ENCODE measurements around the gene APOL3.
A peak's percentile ranks its signal among the peaks of the same experiment; 100 is the strongest.

APOL3 gene

DNA sequence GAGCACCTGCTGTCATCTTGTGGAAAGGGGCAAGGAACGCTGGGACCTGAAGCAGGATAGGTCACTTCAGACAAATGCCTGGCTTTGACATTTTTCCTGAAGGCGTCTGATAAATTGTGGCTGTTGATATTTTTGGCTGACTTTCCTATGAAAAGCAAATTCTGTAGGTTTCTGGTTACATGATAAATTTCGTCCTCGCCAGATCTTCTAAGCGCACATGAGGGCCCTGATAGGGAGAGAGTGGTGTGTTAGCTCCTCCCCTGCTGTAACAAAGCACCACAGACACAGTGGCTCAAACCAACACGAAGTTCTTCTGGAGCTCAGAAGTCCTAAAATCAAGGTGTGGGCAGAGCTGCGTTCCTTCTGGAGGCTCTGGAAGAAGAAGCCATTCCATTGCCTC lies 21.5 kb upstream of the APOL3 start:
- no peak for DNase-seq (ENCODE audit: low spot score)
- in situ Hi-C loops (cut with MboI; ENCODE audit: low sequenced_read_pairs, unreplicated experiment), result no loop called here
- TF ChIP-seq, protein P1, sequence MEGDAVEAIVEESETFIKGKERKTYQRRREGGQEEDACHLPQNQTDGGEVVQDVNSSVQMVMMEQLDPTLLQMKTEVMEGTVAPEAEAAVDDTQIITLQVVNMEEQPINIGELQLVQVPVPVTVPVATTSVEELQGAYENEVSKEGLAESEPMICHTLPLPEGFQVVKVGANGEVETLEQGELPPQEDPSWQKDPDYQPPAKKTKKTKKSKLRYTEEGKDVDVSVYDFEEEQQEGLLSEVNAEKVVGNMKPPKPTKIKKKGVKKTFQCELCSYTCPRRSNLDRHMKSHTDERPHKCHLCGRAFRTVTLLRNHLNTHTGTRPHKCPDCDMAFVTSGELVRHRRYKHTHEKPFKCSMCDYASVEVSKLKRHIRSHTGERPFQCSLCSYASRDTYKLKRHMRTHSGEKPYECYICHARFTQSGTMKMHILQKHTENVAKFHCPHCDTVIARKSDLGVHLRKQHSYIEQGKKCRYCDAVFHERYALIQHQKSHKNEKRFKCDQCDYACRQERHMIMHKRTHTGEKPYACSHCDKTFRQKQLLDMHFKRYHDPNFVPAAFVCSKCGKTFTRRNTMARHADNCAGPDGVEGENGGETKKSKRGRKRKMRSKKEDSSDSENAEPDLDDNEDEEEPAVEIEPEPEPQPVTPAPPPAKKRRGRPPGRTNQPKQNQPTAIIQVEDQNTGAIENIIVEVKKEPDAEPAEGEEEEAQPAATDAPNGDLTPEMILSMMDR (IDR thresholded peaks at IDR 0.05; ENCODE audit: borderline replicate concordance, control extremely low read depth, extremely low read depth, insufficient read depth, missing control alignments), result no peak

DNA sequence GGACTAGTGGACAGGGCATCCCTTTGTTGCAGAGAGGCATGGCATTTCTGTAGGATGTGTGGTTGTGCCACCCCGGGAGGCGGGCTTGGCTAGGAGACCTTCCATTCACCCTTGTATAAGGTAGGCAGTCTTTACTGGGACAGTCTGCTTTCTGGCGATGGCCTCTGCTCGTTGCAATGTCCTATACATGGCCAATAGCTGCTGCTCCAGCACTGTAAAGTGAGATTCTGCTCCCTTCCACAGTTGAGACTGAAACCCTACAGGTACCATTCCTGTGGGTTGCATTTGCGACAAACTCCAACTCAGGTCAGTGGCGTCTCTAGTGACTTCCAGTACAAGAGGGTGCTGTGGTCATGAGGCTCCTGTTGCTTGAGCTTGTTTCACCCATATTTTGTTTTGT lies 20.4 kb upstream of the APOL3 start:
- TF ChIP-seq, protein P1 (IDR thresholded peaks at IDR 0.05; ENCODE audit: borderline replicate concordance, control extremely low read depth, extremely low read depth, insufficient read depth, missing control alignments), result no peak
- DNase-seq (ENCODE audit: low spot score), result no peak
- in situ Hi-C loops (cut with MboI; ENCODE audit: low sequenced_read_pairs, unreplicated experiment), result no loop called here

DNA sequence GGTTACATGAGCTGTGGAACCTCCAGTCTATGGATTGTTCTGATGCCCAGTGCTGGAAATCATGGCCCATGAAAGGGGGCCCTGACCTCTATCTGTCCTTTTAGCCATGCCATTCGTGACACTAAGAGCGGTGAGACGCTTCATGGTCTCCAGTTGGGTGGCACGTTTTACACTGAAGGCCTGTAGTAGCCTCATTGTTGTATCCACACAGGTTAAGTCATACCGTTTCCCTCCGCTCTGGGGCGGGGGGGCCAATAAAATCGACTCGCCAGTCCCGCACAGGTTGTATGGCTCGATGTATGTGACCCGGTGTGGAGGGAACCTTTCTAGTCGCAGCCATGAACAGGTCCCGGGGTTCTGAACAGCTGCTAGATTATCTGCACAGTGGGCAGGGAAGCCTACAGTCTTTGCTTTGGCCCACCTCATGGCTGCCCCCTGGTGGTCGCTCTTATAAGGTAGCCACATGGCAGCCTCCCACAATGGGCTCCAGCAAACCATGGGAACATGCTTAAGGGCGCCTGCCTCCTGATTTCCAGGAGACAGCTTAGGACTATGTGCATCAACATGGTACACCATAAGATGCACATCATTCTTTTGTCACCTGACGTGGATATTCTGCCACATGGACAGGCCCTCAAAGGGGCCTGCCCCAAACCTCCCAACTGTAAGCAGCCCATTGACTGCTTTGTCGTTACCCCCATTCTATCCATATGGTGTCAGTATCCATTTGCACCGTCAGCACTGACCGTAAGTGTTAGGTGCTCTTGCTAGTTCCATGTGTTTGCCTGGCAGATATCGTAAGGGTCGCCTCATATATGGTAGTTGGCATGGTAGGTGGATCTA lies 19.7 kb upstream of the APOL3 start:
- peak; percentile 84 for DNase-seq (ENCODE audit: low spot score)
- TF ChIP-seq, protein P1 (IDR thresholded peaks at IDR 0.05; ENCODE audit: borderline replicate concordance, control extremely low read depth, extremely low read depth, insufficient read depth, missing control alignments), result peak; percentile 73
- in situ Hi-C loops (cut with MboI; ENCODE audit: low sequenced_read_pairs, unreplicated experiment), result no loop called here

- in situ Hi-C loops (cut with MboI; ENCODE audit: low sequenced_read_pairs, unreplicated experiment), result no loop called here
- no peak for DNase-seq (ENCODE audit: low spot score)
- TF ChIP-seq, protein P1 (IDR thresholded peaks at IDR 0.05; ENCODE audit: borderline replicate concordance, control extremely low read depth, extremely low read depth, insufficient read depth, missing control alignments), result no peak
Observed at GRCh38 chr22:36177160-36177559, 16.6 kb upstream of the APOL3 start.

DNA sequence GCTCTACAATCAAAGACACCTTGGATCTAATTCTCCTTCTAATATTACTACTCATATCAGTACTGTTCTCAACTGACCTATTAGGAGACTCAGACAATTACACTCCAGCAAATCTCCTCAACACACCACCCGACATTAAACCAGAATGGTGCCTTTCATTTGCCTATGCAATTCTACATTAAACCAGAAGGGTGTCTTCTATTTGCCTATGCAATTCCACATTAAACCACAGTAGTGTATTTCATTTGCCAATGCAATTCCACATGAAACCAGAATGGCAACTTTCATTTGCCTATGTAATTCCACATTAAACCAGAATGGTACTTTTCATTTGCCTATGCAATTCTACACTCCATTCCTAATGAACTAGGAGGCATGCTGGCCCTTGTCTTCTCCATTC lies 15.3 kb upstream of the APOL3 start:
- TF ChIP-seq, protein P1 (IDR thresholded peaks at IDR 0.05; ENCODE audit: borderline replicate concordance, control extremely low read depth, extremely low read depth, insufficient read depth, missing control alignments), result no peak
- DNase-seq (ENCODE audit: low spot score), result no peak
- in situ Hi-C loops (cut with MboI; ENCODE audit: low sequenced_read_pairs, unreplicated experiment), result no loop called here

DNA sequence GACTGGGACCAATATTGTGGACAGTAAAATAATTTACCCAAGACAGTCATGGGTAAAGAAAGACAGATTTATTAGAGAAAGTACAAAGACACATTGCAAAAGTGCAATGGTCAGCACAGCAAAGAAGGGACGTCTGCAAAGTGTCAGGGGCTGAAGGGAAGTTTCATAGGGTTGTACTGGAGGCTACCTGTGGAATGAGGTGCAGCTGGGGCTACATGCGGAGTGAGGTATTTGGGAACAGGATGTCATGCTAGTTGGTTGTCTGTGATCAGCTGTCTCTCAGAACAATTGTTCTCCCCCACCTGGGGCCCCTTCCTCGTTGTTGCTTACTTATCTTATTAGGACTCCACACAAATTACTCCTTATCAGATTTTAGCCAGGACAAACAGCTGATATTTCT lies 11.4 kb upstream of the APOL3 start:
- TF ChIP-seq, protein P1 (IDR thresholded peaks at IDR 0.05; ENCODE audit: borderline replicate concordance, control extremely low read depth, extremely low read depth, insufficient read depth, missing control alignments), result no peak
- no peak for DNase-seq (ENCODE audit: low spot score)
- in situ Hi-C loops (cut with MboI; ENCODE audit: low sequenced_read_pairs, unreplicated experiment), result no loop called here

All from GM13976 (cell line).